HCT116 (cell line): ENCODE measurements around the gene NRGN.

Experiments
- CEBPB ChIP-seq: IDR thresholded peaks from 2 replicates; pipeline ENCODE4 v1.6.1; 2012; ENCODE audit warnings: low read depth
- EZH2 ChIP-seq: fragments of 200-600 bp; sonication (generic); IDR thresholded peaks from 2 replicates; pipeline ENCODE4 v1.6.1; 2017; ENCODE audit warnings: antibody characterized with exemption, mixed run types
- EZH2phosphoT487 ChIP-seq: fragments of 200-600 bp; IDR thresholded peaks from 2 replicates; pipeline ENCODE4 v1.6.1; 2018; ENCODE audit warnings: antibody characterized with exemption, borderline replicate concordance
- MAX ChIP-seq: IDR thresholded peaks from 2 replicates; pipeline ENCODE4 v1.6.1; 2012
- POLR2A ChIP-seq: IDR thresholded peaks from 2 replicates; pipeline ENCODE4 v1.7.0; 2011; ENCODE audit warnings: borderline replicate concordance; ENCODE audit not compliant: insufficient read depth, insufficient read length; ENCODE audit errors: extremely low read depth
- POLR2AphosphoS5 ChIP-seq: IDR thresholded peaks from 2 replicates; pipeline ENCODE4 v1.6.1; 2011; ENCODE audit warnings: mild to moderate bottlenecking, low read depth, low read length, moderate library complexity
- ZFX ChIP-seq: fragments of 450-650 bp; IDR thresholded peaks from 2 replicates; pipeline ENCODE4 v1.6.1; 2017
- TF ChIP-seq, protein P1 (sequence below), 3 experiments: fragments of 200-600 bp in 1 of 3; sonication (generic) in 1 of 3; IDR thresholded peaks in 2 of 3; conservative IDR thresholded peaks in 1 of 3; 2 replicates each; pipeline ENCODE4 v1.5.1; 2012 to 2017; ENCODE audit warnings: low read depth in 2 of 3, low read length in 2 of 3, antibody characterized with exemption in 1 of 3, borderline replicate concordance in 1 of 3, control low read depth in 1 of 3, mild to moderate bottlenecking in 1 of 3, mixed read lengths in 1 of 3, mixed run types in 1 of 3, moderate library complexity in 1 of 3; ENCODE audit not compliant: insufficient read depth in 1 of 3

DNA sequence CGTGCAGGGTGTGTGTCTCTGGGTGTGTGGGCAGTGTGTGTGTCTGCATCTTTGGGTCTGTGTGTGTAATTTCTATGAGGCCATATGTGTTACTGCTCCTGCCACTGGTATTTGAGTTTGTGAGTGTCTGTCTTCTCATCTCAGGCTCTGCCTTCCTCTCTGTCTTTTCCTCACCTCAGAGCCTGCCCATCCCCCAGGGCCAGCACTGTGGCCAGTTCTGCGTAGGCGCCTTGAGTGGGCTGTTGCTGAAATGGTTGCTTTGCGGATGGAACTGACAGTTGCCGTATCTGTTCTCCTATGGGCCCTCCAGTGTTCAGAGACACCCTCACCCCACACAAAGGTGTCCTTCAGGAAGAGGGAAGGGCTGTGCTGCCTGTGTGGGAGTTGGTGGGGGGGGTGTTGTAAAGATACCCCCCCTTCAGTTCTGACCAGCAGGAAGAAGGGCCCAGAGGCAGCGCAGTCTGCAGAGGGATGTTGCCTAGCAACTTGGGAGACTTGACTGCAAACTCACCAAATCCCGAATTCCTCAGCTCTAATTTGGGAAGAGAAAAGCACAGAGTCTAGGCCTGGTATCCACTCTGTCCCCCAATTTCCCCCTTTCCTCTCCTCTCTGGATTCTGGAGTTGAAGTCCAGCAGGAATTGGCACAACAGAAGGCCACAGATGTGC is 2.0 kb upstream of the NRGN start:
- no peak for TF ChIP-seq POLR2A
- TF ChIP-seq CEBPB, result no peak
- TF ChIP-seq EZH2, result no peak
- TF ChIP-seq, protein P1, sequence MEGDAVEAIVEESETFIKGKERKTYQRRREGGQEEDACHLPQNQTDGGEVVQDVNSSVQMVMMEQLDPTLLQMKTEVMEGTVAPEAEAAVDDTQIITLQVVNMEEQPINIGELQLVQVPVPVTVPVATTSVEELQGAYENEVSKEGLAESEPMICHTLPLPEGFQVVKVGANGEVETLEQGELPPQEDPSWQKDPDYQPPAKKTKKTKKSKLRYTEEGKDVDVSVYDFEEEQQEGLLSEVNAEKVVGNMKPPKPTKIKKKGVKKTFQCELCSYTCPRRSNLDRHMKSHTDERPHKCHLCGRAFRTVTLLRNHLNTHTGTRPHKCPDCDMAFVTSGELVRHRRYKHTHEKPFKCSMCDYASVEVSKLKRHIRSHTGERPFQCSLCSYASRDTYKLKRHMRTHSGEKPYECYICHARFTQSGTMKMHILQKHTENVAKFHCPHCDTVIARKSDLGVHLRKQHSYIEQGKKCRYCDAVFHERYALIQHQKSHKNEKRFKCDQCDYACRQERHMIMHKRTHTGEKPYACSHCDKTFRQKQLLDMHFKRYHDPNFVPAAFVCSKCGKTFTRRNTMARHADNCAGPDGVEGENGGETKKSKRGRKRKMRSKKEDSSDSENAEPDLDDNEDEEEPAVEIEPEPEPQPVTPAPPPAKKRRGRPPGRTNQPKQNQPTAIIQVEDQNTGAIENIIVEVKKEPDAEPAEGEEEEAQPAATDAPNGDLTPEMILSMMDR (IDR thresholded peaks at IDR 0.05 in 2 of 3, conservative IDR thresholded peaks at IDR 0.05 in 1 of 3; ENCODE audit: borderline replicate concordance in 1 of 3, insufficient read depth in 1 of 3, low read depth in 2 of 3, low read length in 2 of 3), result no peak
- no peak for TF ChIP-seq POLR2AphosphoS5
- no peak for TF ChIP-seq EZH2phosphoT487
- TF ChIP-seq ZFX, result no peak
- TF ChIP-seq MAX, result no peak
